Measurements from ENCODE around the gene NELL2.

The NELL2 gene

DNA sequence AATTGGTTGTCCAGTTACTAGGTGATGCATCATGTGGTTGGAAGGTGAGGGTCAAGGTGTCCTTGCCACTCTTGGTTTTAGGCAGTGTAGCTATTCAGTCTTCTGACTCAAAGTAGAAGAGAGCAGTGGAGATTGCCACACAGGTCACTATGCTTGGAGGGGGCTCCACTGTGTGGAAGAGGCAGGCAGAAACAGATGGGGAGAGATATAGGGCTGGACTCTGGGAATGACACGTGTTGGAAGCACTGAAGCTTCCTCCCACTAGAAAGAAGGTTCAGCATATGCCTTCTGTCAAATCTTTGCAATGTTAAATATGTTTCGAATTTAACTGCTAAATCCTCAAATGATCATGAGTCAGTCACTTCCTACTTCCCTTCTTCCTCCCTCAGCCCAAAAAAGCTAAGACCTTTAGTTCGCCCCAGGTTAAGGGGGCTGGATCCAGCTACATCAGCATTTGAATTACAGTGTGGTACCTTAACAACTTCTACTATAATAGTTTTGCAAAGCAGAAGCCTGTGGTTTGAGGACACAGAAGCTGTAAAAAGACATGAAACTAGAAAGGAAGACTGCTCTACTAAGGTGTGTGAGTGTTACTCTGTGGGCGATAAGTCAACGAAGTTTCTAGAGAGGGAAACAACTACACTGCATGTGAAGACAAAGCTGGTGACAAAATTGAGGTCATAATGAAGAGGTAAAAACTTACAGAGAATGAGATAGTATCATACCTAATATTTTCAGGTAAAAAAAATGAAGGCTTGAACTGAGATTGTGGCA lies 228.0 kb downstream of the NELL2 start:
- H3K9ac ChIP-seq (ENCODE audit: low read length), result no peak overlapping the region
- no peak overlapping the region for H2AK5ac ChIP-seq (ENCODE audit: low read length, severe bottlenecking)
- H3K23ac ChIP-seq (ENCODE audit: low read length in 2 of 2), result no peak overlapping the region
- H3K27me3 ChIP-seq (ENCODE audit: control insufficient read depth in 1 of 2, insufficient read depth in 1 of 2, low read length in 2 of 2), result no peaks in the 10 kb centered on the region
- no peak overlapping the region for H3K27ac ChIP-seq (ENCODE audit: low read length, poor library complexity, severe bottlenecking)
- no peaks in the 10 kb centered on the region for H3K79me1 ChIP-seq (replicated peaks; ENCODE audit: low read length, poor library complexity, severe bottlenecking)
- no peak overlapping the region for H4K8ac ChIP-seq (ENCODE audit: low read length)
- no peaks in the 10 kb centered on the region for H3K36me3 ChIP-seq (ENCODE audit: control insufficient read depth in 1 of 2, insufficient read depth in 2 of 2, low read depth in 1 of 2, low read length in 2 of 2)
- H3K4me1 ChIP-seq (ENCODE audit: control insufficient read depth, insufficient read depth, low read depth, low read length), result no peaks in the 10 kb centered on the region
- H2BK5ac ChIP-seq (ENCODE audit: low read depth, low read length, poor library complexity, severe bottlenecking), result no peak overlapping the region
- H3K14ac ChIP-seq (ENCODE audit: low read length in 2 of 2), result no peak overlapping the region
- no peak overlapping the region for H3K18ac ChIP-seq (ENCODE audit: low read depth in 1 of 2, low read length in 2 of 2)
- no peak overlapping the region for H2BK15ac ChIP-seq (ENCODE audit: low read depth, poor library complexity, severe bottlenecking)
- H4K91ac ChIP-seq (ENCODE audit: low read length), result no peak overlapping the region
- H2AFZ ChIP-seq (ENCODE audit: low read depth, low read length), result no peak overlapping the region
- no peak for DNase-seq
- H2BK12ac ChIP-seq (ENCODE audit: low read length in 2 of 2), result no peak overlapping the region
- no peak overlapping the region for H3K4ac ChIP-seq (ENCODE audit: low read depth in 1 of 2, low read length in 2 of 2)
- no peak overlapping the region for H2BK120ac ChIP-seq (ENCODE audit: low read depth, low read length)
- no peak overlapping the region for H3K4me2 ChIP-seq (ENCODE audit: low read length, poor library complexity, severe bottlenecking)
- H3K4me3 ChIP-seq (ENCODE audit: insufficient read depth in 1 of 2, low read depth in 1 of 2, low read length in 2 of 2), result no peak overlapping the region
- no peaks in the 10 kb centered on the region for H3K9me3 ChIP-seq (ENCODE audit: control insufficient read depth, low read length)
- 70% methylated on average over 5 of the region's 5 CpGs for WGBS

DNA sequence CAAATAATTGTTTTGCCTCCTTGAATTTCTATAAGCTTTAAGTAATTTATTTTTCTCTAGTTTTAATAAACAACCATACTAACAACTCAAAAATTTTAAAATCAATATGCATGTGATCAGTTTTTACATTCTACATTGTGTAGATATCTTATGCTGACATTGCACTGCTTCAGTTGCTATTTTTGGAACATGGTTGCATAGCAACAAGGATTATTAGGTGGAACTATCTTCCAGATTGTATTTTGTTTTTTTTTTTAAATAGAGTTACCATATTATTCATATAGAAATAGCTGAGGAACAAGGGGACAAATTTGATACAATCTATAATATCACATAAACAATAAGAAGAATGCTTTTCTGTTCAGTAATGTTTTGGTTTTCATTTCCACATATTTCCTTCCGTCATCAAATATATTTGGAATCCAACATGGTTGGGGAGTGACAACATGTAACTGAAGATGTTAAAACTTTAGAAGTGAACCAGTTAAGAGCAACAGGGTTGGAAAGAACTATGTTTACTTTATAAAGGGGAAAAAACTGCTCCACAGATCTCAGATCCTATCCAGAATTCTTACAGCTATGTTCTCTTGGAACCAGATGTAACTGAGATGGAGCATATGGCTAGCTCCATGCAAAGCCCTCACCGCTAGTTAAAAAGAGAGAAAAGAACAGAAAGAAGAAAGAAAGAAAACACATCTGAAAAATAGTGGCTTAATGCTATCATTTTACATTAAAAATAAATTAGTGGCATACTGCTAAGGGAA lies 235.5 kb downstream of the NELL2 start:
- no peak overlapping the region for H3K23ac ChIP-seq (ENCODE audit: low read length in 2 of 2)
- no peak overlapping the region for H2BK5ac ChIP-seq (ENCODE audit: low read depth, low read length, poor library complexity, severe bottlenecking)
- no peaks in the 10 kb centered on the region for H3K4me1 ChIP-seq (ENCODE audit: control insufficient read depth, insufficient read depth, low read depth, low read length)
- no peak overlapping the region for H3K4me3 ChIP-seq (ENCODE audit: insufficient read depth in 1 of 2, low read depth in 1 of 2, low read length in 2 of 2)
- H4K8ac ChIP-seq (ENCODE audit: low read length), result no peak overlapping the region
- no peaks in the 10 kb centered on the region for H3K79me1 ChIP-seq (replicated peaks; ENCODE audit: low read length, poor library complexity, severe bottlenecking)
- no peak overlapping the region for H2AK5ac ChIP-seq (ENCODE audit: low read length, severe bottlenecking)
- no peaks in the 10 kb centered on the region for H3K36me3 ChIP-seq (ENCODE audit: control insufficient read depth in 1 of 2, insufficient read depth in 2 of 2, low read depth in 1 of 2, low read length in 2 of 2)
- no peak overlapping the region for H3K4ac ChIP-seq (ENCODE audit: low read depth in 1 of 2, low read length in 2 of 2)
- no peak overlapping the region for H3K4me2 ChIP-seq (ENCODE audit: low read length, poor library complexity, severe bottlenecking)
- no peak for DNase-seq
- H3K14ac ChIP-seq (ENCODE audit: low read length in 2 of 2), result no peak overlapping the region
- no peak overlapping the region for H3K18ac ChIP-seq (ENCODE audit: low read depth in 1 of 2, low read length in 2 of 2)
- no peak overlapping the region for H2AFZ ChIP-seq (ENCODE audit: low read depth, low read length)
- WGBS, result no CpG with 5 or more reads among the region's 2 CpGs
- H3K9me3 ChIP-seq (ENCODE audit: control insufficient read depth, low read length), result no peaks in the 10 kb centered on the region
- H4K91ac ChIP-seq (ENCODE audit: low read length), result no peak overlapping the region
- H2BK15ac ChIP-seq (ENCODE audit: low read depth, poor library complexity, severe bottlenecking), result no peak overlapping the region
- no peak overlapping the region for H3K27ac ChIP-seq (ENCODE audit: low read length, poor library complexity, severe bottlenecking)
- no peak overlapping the region for H2BK12ac ChIP-seq (ENCODE audit: low read length in 2 of 2)
- no peak overlapping the region for H3K9ac ChIP-seq (ENCODE audit: low read length)
- H3K27me3 ChIP-seq (ENCODE audit: control insufficient read depth in 1 of 2, insufficient read depth in 1 of 2, low read length in 2 of 2), result no peaks in the 10 kb centered on the region
- no peak overlapping the region for H2BK120ac ChIP-seq (ENCODE audit: low read depth, low read length)

DNA sequence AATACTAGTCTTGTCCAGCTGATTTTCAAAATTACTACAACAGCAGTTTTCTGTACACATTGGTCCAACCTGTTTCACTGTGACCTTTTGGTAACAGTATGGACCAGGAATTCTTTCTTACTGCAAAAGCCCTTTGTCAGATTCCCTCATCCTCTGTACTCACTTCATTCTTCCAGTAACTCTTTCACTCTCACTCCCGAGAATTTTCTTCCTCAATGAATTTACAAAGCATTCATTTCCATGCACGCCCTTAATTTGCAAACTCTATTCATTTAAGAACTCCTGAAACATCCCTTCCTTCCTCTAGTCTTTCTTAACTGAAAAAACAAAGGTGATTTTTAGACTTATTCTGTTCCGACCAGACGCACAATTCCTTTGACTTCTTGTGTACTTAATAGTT lies 238.2 kb downstream of the NELL2 start:
- Histone ChIP-seq H3K27ac (ENCODE audit: low read length, poor library complexity, severe bottlenecking) (no peak overlapping the region), H3K4me2 (ENCODE audit: low read length, poor library complexity, severe bottlenecking) (no peak overlapping the region), H2BK15ac (ENCODE audit: low read depth, poor library complexity, severe bottlenecking) (no peak overlapping the region), H2BK5ac (ENCODE audit: low read depth, low read length, poor library complexity, severe bottlenecking) (no peak overlapping the region), H3K4ac (ENCODE audit: low read depth in 1 of 2, low read length in 2 of 2) (no peak overlapping the region), H3K79me1 (replicated peaks; ENCODE audit: low read length, poor library complexity, severe bottlenecking) (no peaks in the 10 kb centered on the region), H2BK12ac (ENCODE audit: low read length in 2 of 2) (no peak overlapping the region), H3K9ac (ENCODE audit: low read length) (no peak overlapping the region), H2BK120ac (ENCODE audit: low read depth, low read length) (no peak overlapping the region), H4K8ac (ENCODE audit: low read length) (no peak overlapping the region), H3K18ac (ENCODE audit: low read depth in 1 of 2, low read length in 2 of 2) (no peak overlapping the region), H3K4me1 (ENCODE audit: control insufficient read depth, insufficient read depth, low read depth, low read length) (no peaks in the 10 kb centered on the region), H3K27me3 (ENCODE audit: control insufficient read depth in 1 of 2, insufficient read depth in 1 of 2, low read length in 2 of 2) (no peaks in the 10 kb centered on the region), H3K4me3 (ENCODE audit: insufficient read depth in 1 of 2, low read depth in 1 of 2, low read length in 2 of 2) (no peak overlapping the region), H2AK5ac (ENCODE audit: low read length, severe bottlenecking) (no peak overlapping the region), H3K14ac (ENCODE audit: low read length in 2 of 2) (no peak overlapping the region), H3K36me3 (ENCODE audit: control insufficient read depth in 1 of 2, insufficient read depth in 2 of 2, low read depth in 1 of 2, low read length in 2 of 2) (no peaks in the 10 kb centered on the region), H3K9me3 (ENCODE audit: control insufficient read depth, low read length) (no peaks in the 10 kb centered on the region), H2AFZ (ENCODE audit: low read depth, low read length) (no peak overlapping the region), H4K91ac (ENCODE audit: low read length) (no peak overlapping the region), H3K23ac (ENCODE audit: low read length in 2 of 2) (no peak overlapping the region)
- 74% methylated on average over 4 of the region's 4 CpGs for WGBS
- DNase-seq, result no peak

DNA sequence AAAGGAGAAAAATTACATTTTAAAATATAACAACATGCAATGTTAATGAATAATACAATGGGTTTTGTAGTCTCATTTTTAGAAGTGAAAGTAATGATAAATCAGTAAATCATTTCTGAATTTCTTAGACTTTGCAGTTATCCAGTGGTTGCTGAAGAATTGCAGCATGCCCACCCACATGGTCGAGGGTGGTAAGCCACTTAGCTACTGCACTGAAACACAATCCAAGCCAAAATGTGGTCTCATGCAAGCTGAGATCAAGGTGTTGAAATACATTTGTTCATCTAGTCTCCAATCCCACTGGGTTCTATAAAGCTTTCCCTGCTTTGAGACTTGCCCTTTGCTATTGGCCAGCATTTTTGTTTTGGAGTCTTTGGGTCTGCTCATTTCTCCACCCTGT lies 247.9 kb downstream of the NELL2 start:
- H3K4ac ChIP-seq (ENCODE audit: low read depth in 1 of 2, low read length in 2 of 2), result no peak overlapping the region
- no peak overlapping the region for H2BK5ac ChIP-seq (ENCODE audit: low read depth, low read length, poor library complexity, severe bottlenecking)
- H3K36me3 ChIP-seq (ENCODE audit: control insufficient read depth in 1 of 2, insufficient read depth in 2 of 2, low read depth in 1 of 2, low read length in 2 of 2), result no peaks in the 10 kb centered on the region
- no peak overlapping the region for H2BK12ac ChIP-seq (ENCODE audit: low read length in 2 of 2)
- H3K4me3 ChIP-seq (ENCODE audit: insufficient read depth in 1 of 2, low read depth in 1 of 2, low read length in 2 of 2), result peak overlapping the region in 1 of 2 experiments; percentile 21
- no peaks in the 10 kb centered on the region for H3K79me1 ChIP-seq (replicated peaks; ENCODE audit: low read length, poor library complexity, severe bottlenecking)
- H3K27me3 ChIP-seq (ENCODE audit: control insufficient read depth in 1 of 2, insufficient read depth in 1 of 2, low read length in 2 of 2), result no peaks in the 10 kb centered on the region
- H3K4me2 ChIP-seq (ENCODE audit: low read length, poor library complexity, severe bottlenecking), result no peak overlapping the region
- H3K27ac ChIP-seq (ENCODE audit: low read length, poor library complexity, severe bottlenecking), result no peak overlapping the region
- no peak for DNase-seq
- no peaks in the 10 kb centered on the region for H3K9me3 ChIP-seq (ENCODE audit: control insufficient read depth, low read length)
- no peak overlapping the region for H3K14ac ChIP-seq (ENCODE audit: low read length in 2 of 2)
- no peak overlapping the region for H2AFZ ChIP-seq (ENCODE audit: low read depth, low read length)
- no peak overlapping the region for H3K9ac ChIP-seq (ENCODE audit: low read length)
- WGBS, result 89% methylated on average over 1 of the region's 1 CpG
- H3K18ac ChIP-seq (ENCODE audit: low read depth in 1 of 2, low read length in 2 of 2), result no peak overlapping the region
- H2BK120ac ChIP-seq (ENCODE audit: low read depth, low read length), result no peak overlapping the region
- H3K4me1 ChIP-seq (ENCODE audit: control insufficient read depth, insufficient read depth, low read depth, low read length), result no peaks in the 10 kb centered on the region
- H2AK5ac ChIP-seq (ENCODE audit: low read length, severe bottlenecking), result no peak overlapping the region
- no peak overlapping the region for H2BK15ac ChIP-seq (ENCODE audit: low read depth, poor library complexity, severe bottlenecking)
- H4K8ac ChIP-seq (ENCODE audit: low read length), result no peak overlapping the region
- H3K23ac ChIP-seq (ENCODE audit: low read length in 2 of 2), result no peak overlapping the region
- H4K91ac ChIP-seq (ENCODE audit: low read length), result no peak overlapping the region

Data from mesenchymal stem cell (in vitro differentiated cells and primary cell).